SIG-M5 treated with dmso at 0.1 percent for 504 hours (cell line): ENCODE measurements around the gene HS3ST2.
"Not testable (repeated sequence)": the region's sequence is repeated elsewhere in the genome, so short reads cannot be mapped to it uniquely, and the experiment has no call there.

Source experiments
- DNase-seq: peaks from one replicate; lab custom pipeline; 2025; ENCODE audit not compliant: unreplicated experiment; lab: John Stamatoyannopoulos, UW

Gene HS3ST2

GRCh38 chr16:22874394-22874793 lies 60.4 kb downstream of the HS3ST2 start:
- DNase-seq: no peak

GRCh38 chr16:22878955-22879354 lies 65.0 kb downstream of the HS3ST2 start:
- DNase-seq: no peak

DNA sequence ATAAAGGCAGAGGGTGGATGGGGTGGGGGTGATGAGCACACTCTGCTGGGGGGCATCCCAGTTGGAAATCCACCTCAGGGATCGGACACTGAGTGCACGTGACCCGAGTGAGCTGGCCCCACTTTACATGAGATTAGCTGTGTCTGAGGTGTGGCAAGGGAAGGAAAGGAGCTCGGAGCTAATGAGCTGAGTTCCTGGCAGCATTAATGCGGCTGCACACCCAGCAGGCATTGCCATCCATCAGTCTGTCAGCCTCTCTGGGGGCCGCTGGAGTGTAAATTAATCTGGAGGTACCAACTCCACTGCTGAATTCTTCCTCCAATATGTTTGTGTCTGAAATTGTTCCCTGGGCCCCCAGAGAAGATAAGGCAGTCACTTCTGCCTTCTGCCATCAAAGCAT lies 65.5 kb downstream of the HS3ST2 start:
- no peak for DNase-seq

DNA sequence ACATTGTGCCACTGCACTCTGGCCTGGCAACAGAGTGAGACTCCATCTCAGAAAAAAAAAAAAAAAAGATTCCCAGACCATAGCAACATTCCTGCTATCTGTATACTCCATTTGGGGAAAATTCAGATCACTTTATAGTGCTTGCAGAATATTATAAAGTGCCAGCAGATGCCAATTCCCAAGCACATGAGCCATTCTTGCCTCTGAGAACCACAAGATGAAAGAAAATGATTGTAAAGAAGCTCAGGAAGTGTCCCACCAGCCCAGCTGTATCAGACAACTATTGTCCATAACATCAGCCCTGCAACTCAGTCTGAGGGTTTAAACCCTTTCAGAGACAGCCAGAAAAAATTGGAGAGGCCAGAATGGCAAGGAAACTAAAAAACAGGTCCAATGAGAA lies 69.0 kb downstream of the HS3ST2 start:
- no peak for DNase-seq

- DNase-seq: no peak
Measured at GRCh38 chr16:22885951-22886350, 72.0 kb downstream of the HS3ST2 start.

DNA sequence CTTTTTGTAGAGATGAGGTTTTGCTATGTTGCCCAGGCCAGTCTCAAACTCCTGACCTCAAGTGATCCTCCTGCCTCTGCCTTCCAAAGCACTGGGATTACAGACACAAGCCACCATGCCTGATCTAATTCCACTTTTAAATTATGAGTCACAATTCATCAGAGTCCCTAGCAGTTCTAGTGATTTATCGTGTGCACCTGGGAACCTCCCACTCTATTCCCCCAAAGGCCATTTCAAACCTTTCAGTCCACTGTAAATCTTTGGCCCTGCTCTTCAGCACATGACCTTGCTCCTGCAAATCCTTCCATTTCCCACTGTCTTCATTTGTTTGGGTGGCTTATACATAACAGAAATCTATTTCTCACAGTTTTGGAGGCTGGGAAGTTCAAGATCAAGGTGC lies 73.0 kb downstream of the HS3ST2 start:
- no peak for DNase-seq

DNA sequence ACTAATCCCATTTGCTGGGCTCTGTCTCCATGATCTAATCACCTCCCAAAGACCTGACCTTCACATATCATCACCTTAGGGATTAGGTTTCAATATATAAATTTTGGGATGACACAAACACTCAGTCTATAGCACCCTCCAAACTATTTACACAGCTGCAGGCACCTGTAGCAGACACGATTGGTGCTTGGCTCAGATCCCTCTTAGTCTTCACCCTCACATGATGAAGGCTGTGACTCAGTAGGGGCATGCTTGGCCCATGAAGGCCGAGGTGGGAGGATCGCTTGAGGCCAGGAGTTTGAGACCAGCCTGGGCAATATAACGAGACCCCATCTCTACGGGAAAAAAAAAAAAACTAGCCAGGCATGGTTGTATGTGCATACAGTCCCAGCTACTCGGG lies 73.5 kb downstream of the HS3ST2 start:
- DNase-seq: no peak

- DNase-seq: no peak
Measured at GRCh38 chr16:22888791-22889190, 74.8 kb downstream of the HS3ST2 start.

GRCh38 chr16:22890976-22891375 lies 77.0 kb downstream of the HS3ST2 start:
- DNase-seq: no peak

- no peak for DNase-seq
Measured at GRCh38 chr16:22897184-22897583, 83.2 kb downstream of the HS3ST2 start.

DNA sequence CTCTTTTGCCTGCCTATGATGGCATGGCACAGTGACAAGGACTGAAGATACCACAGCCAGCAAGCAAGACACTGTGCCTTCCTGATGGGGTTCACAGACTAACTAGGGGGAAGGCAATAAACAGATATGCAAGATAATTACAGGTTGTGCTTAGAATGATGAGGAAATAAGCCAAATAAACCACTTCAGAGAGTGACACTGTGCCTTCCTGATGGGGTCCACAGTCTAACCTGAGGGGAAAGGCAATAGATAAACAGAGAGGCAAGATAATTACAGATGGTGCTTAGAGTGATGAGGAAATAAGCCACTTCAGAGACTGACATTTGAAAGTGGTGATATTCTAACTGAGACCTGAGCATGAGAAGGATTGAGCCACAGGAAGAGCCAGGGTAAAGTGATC lies 84.2 kb downstream of the HS3ST2 start:
- DNase-seq: no peak

- peak; percentile 53 for DNase-seq
Measured at GRCh38 chr16:22898874-22899348, 84.9 kb downstream of the HS3ST2 start.

GRCh38 chr16:22899567-22899966 lies 85.6 kb downstream of the HS3ST2 start:
- DNase-seq: not testable (repeated sequence)

DNA sequence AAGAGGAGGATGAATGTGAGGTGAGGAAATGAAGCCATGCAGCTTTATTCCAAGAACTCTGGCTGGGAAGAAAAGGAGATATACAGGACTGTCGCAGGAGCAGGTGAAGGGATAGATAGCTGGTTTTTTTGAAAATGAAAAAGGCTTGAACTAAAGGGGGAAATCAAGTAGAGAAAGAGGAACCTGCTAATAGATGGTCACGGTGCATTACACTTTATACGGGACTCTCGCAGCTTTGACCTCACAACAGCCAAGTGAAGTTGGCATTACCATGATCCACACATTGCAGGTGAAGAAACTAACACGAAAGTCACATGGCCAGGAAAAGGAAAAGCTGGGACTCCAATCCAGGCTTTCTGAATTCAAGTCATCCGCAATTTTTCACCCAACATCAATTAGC lies 86.9 kb downstream of the HS3ST2 start:
- DNase-seq: no peak

GRCh38 chr16:22901563-22901962 lies 87.6 kb downstream of the HS3ST2 start:
- DNase-seq: no peak

DNA sequence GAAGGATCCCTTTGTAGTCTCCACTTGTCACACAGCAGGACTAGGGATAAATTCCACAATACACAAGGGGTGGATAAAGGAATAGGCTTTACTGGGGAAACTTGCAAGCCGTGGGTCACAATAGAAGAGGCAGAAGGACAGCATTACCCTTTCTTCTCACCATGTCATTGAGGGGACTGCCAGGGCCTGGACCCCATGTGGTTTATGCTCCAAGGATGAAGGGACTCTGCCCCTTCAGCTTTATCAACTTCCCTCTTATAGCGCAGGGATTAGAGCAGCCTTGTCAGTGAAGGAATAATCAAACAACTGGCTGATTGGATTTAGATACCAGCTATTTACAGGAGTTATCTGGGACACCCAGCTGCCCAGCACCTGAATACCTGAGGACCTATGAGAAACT lies 89.8 kb downstream of the HS3ST2 start:
- no peak for DNase-seq

- no peak for DNase-seq
Measured at GRCh38 chr16:22912654-22913053, 98.7 kb downstream of the HS3ST2 start.

- DNase-seq: no peak
Measured at GRCh38 chr16:22915003-22915402, 101.0 kb downstream of the HS3ST2 start.

DNA sequence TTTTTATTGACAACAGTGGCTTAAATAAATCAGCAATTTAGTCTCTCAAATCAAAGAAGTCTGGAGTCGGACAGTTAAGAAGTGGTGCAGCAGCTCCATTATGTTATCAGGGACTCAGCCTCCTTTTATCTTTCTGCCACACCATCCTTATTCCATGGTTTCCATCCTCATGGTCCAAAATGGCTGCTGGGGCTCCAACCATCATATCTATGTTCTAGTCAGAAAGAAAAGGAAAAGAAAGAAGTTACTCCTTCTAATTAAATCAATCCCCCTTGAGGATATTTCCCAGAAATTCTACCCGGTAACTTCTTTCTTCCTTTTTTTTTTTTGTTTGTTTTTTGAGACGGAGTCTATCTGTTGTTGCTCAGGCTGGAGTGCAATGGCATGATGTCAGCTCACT lies 109.5 kb downstream of the HS3ST2 start:
- no peak for DNase-seq

- DNase-seq: no peak
Measured at GRCh38 chr16:22924492-22924891, 110.5 kb downstream of the HS3ST2 start.

DNA sequence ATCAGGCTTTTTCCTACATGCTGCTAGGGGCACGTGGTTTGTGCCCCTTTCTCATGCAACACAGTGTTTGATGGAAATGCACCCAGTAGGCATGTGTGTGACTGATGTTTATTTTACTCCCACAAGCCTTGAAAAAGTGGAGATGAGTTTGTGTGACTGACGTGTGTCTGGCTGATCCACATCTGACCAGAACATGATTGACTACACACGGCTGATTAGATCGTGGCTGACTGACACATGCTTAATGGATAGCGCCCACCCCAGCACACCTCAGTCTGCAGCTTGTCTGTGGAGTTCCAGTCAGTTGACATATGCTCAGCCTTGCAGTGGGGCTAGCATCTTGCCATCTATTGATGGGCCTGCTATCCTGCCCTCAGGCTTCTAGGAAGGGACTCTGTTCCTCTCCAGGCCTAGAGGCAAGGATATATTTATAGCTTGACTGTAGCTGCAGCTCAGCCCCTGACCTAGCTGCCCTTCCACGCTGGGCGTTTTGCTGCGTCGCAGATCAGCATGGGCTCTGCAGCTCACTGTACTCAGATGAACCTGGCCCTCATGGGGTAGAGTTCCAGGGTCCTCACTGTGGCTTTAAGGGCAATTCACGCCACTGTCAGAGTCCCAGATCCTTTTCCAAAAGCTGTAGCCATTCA lies 112.3 kb downstream of the HS3ST2 start:
- DNase-seq: no peak

DNA sequence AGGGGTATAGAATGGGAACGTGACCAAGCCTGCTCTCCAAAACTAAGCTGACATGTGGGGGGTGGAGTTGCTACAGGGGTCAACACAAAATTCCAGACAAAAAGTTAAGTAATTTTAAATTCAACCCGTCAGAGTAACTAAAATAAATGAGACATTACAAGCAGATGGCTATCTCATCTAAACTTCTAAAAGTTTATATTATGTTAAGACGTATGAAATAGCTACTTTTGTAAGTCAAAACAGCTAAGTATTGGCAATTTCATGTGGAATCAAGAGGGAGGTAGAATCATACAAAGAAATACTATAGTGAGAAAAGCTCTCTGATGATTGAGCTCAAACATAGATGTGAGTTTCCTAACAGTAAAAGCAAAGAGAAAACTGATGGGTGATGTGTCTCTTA lies 113.3 kb downstream of the HS3ST2 start:
- no peak for DNase-seq

- no peak for DNase-seq
Measured at GRCh38 chr16:22928882-22929435, 115.0 kb downstream of the HS3ST2 start.
